HCT116 (cell line): ENCODE results near the gene CACNA2D3.

ENCODE experiments used
- CEBPB ChIP-seq: IDR thresholded peaks from 2 replicates; pipeline ENCODE4 v1.6.1; 2012; ENCODE audit warnings: low read depth
- CTCF ChIP-seq, 3 experiments: fragments of 200-600 bp in 1 of 3; sonication (generic) in 1 of 3; IDR thresholded peaks in 2 of 3; conservative IDR thresholded peaks in 1 of 3; 2 replicates each; pipeline ENCODE4 v1.5.1; 2012 to 2017; ENCODE audit warnings: low read depth in 2 of 3, low read length in 2 of 3, antibody characterized with exemption in 1 of 3, borderline replicate concordance in 1 of 3, control low read depth in 1 of 3, mild to moderate bottlenecking in 1 of 3, mixed read lengths in 1 of 3, mixed run types in 1 of 3, moderate library complexity in 1 of 3; ENCODE audit not compliant: insufficient read depth in 1 of 3
- EZH2 ChIP-seq: fragments of 200-600 bp; sonication (generic); IDR thresholded peaks from 2 replicates; pipeline ENCODE4 v1.6.1; 2017; ENCODE audit warnings: antibody characterized with exemption, mixed run types
- FOSL1 ChIP-seq: IDR thresholded peaks from 2 replicates; pipeline ENCODE4 v1.6.1; 2012; ENCODE audit warnings: low read depth
- MAX ChIP-seq: IDR thresholded peaks from 2 replicates; pipeline ENCODE4 v1.6.1; 2012
- SP1 ChIP-seq: IDR thresholded peaks from 2 replicates; pipeline ENCODE4 v1.6.1; 2012; ENCODE audit warnings: low read depth

DNA sequence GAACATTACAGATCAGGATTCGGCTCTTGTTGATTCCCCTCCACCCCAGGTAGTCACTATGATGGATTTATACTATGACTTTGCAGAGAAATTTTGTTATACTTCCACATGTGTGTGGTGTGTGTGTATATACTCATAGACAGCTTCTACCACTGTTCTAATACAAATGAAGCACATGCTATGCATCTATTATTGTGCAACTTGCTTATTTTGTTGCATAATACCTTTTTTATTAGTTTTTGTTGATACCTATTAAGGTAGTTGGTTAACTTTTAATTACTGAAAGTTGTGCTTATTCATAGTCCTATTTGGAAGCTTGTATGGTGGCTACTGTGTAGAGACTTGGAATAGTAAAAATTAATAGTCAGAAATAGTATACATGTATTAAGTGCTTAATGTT is 140.6 kb downstream of the CACNA2D3 start:
- TF ChIP-seq SP1 (no peak), EZH2 (no peak), CTCF (IDR thresholded peaks at IDR 0.05 in 2 of 3, conservative IDR thresholded peaks at IDR 0.05 in 1 of 3; ENCODE audit: borderline replicate concordance in 1 of 3, insufficient read depth in 1 of 3, low read depth in 2 of 3, low read length in 2 of 3) (no peak), CEBPB (no peak), MAX (no peak), FOSL1 (no peak)
